ENCODE results near the gene STK32A.
A peak's percentile ranks its signal among the peaks of the same experiment; 100 is the strongest.
"Not testable (repeated sequence)": the region's sequence is repeated elsewhere in the genome, so short reads cannot be mapped to it uniquely, and the experiment has no call there.

STK32A gene

DNA sequence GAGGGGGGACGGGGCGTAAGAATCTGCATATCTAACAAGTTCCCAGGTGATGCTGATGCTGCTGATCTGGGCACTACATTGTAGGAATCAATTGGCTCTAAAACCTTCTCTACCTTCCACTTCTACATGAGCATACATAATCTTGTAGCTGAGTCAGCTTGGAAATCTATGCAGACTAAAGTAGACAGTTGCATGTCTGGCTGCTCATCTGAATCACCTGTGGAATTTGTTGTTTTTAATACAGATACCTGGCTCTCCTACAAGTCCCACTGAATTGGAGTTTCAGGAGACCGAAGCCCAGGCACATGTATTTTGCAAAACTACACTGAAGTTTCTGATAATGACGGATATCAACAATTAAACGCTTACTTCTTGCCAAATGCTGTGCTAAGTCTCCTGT lies 113.6 kb downstream of the STK32A start:
- Histone ChIP-seq H3K9ac (ENCODE audit: low read depth, low read length) (no peak overlapping the region), H3K27me3 (ENCODE audit: control insufficient read depth, insufficient read depth, low read length) (no peaks in the 10 kb centered on the region), H3K4me1 (ENCODE audit: control insufficient read depth, insufficient read depth, low read length) (peaks cover 16% of the 10 kb centered on the region), H3K4me2 (ENCODE audit: low read length) (peak overlapping the region; percentile 34), H3K36me3 (ENCODE audit: insufficient read depth, low read length) (no peaks in the 10 kb centered on the region), H3K9me3 (replicated peaks; ENCODE audit: low read length) (no peaks in the 10 kb centered on the region), H3K4me3 (ENCODE audit: low read length) (no peak overlapping the region)

DNA sequence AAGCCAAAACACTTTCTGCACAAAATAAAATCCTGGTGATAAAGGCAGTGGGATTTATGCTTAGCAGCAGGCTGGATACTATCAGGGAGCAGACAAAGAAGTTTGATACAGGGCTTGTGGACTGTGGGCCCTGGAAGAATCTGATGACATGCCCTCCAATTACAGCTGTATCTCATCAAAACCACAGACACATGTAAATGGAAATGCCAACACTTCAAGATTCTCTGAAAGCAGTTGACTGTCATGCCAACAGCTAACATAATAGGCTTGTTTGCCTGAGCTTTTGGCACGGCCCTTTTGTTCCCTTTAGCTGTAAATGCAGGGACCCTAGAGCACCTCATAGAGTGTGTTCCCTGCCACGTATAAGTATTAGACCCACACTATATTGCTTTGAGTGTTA lies 114.4 kb downstream of the STK32A start:
- no peak overlapping the region for H3K4me2 ChIP-seq (ENCODE audit: low read length)
- H3K4me1 ChIP-seq (ENCODE audit: control insufficient read depth, insufficient read depth, low read length): peaks cover 16% of the 10 kb centered on the region
- no peaks in the 10 kb centered on the region for H3K36me3 ChIP-seq (ENCODE audit: insufficient read depth, low read length)
- H3K4me3 ChIP-seq (ENCODE audit: low read length): no peak overlapping the region
- no peaks in the 10 kb centered on the region for H3K9me3 ChIP-seq (replicated peaks; ENCODE audit: low read length)
- no peaks in the 10 kb centered on the region for H3K27me3 ChIP-seq (ENCODE audit: control insufficient read depth, insufficient read depth, low read length)
- no peak overlapping the region for H3K9ac ChIP-seq (ENCODE audit: low read depth, low read length)

DNA sequence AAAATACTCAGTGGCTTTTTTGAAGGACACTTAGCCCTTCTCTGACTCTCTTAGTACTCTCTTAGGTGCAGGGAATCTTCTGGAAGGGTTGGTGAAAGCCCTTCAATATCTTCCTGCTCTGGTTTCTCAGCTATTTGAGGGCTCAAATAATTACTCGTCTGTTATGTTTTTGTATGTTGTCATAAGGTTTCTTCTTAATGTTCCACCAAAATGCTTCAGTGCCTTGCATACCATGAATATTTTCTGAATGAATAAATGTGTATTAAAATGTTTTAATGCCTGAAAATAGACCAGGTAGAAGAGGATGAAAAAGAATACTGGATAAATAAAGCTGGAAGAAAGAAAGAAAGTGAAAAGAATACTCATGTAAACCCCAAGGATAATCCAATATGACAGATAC lies 124.3 kb downstream of the STK32A start:
- no peak overlapping the region for H3K9ac ChIP-seq (ENCODE audit: low read depth, low read length)
- no peaks in the 10 kb centered on the region for H3K27me3 ChIP-seq (ENCODE audit: control insufficient read depth, insufficient read depth, low read length)
- H3K9me3 ChIP-seq (replicated peaks; ENCODE audit: low read length): no peaks in the 10 kb centered on the region
- H3K36me3 ChIP-seq (ENCODE audit: insufficient read depth, low read length): no peaks in the 10 kb centered on the region
- peak overlapping the region; percentile 27 for H3K4me2 ChIP-seq (ENCODE audit: low read length)
- H3K4me3 ChIP-seq (ENCODE audit: low read length): no peak overlapping the region
- H3K4me1 ChIP-seq (ENCODE audit: control insufficient read depth, insufficient read depth, low read length): peaks cover 12% of the 10 kb centered on the region

DNA sequence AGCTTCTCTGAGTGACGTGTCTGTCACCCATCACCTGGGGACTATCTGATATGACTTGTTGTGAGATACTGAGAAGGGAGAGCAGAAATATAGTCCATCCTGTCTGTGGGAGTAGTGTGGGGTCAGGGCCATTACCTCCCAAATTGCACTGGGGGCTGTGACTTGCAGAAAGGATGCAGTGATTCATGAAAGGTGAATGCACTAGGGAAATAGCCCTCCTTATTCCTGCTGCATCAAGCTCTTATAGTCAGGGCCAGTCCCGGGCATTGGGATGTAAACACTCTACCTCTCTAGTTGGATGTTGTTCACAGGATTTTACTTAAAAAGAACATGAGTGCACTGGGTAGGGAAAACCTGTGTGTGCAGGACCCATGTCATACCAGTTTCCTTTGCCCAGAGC lies 124.8 kb downstream of the STK32A start:
- H3K27me3 ChIP-seq (ENCODE audit: control insufficient read depth, insufficient read depth, low read length): no peaks in the 10 kb centered on the region
- no peaks in the 10 kb centered on the region for H3K36me3 ChIP-seq (ENCODE audit: insufficient read depth, low read length)
- peak overlapping the region; percentile 27 for H3K4me2 ChIP-seq (ENCODE audit: low read length)
- H3K9ac ChIP-seq (ENCODE audit: low read depth, low read length): no peak overlapping the region
- peaks cover 12% of the 10 kb centered on the region for H3K4me1 ChIP-seq (ENCODE audit: control insufficient read depth, insufficient read depth, low read length)
- H3K9me3 ChIP-seq (replicated peaks; ENCODE audit: low read length): no peaks in the 10 kb centered on the region
- no peak overlapping the region for H3K4me3 ChIP-seq (ENCODE audit: low read length)

DNA sequence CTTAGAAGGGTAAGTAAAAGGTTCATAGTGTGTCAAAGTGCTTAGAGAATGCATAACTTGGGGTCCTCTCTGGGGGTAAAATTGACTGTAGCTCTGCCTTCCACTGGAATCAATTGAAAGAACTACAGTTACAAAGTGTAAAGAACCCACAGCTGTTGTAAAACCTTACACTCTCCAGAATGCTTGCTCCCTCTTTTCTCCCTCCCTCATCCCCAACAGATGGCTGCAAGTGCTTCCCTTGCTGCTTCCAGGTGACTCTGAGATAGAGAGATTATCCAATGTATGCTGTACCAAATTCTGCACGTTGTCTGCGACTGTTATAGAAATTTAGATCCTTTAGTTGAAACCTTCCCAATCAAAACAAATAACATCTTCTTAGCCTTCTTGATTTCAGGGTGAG lies 126.0 kb downstream of the STK32A start:
- Histone ChIP-seq H3K4me3 (ENCODE audit: low read length) (no peak overlapping the region), H3K4me1 (ENCODE audit: control insufficient read depth, insufficient read depth, low read length) (peaks cover 12% of the 10 kb centered on the region), H3K27me3 (ENCODE audit: control insufficient read depth, insufficient read depth, low read length) (no peaks in the 10 kb centered on the region), H3K9ac (ENCODE audit: low read depth, low read length) (no peak overlapping the region), H3K36me3 (ENCODE audit: insufficient read depth, low read length) (no peaks in the 10 kb centered on the region), H3K4me2 (ENCODE audit: low read length) (no peak overlapping the region), H3K9me3 (replicated peaks; ENCODE audit: low read length) (no peaks in the 10 kb centered on the region)

DNA sequence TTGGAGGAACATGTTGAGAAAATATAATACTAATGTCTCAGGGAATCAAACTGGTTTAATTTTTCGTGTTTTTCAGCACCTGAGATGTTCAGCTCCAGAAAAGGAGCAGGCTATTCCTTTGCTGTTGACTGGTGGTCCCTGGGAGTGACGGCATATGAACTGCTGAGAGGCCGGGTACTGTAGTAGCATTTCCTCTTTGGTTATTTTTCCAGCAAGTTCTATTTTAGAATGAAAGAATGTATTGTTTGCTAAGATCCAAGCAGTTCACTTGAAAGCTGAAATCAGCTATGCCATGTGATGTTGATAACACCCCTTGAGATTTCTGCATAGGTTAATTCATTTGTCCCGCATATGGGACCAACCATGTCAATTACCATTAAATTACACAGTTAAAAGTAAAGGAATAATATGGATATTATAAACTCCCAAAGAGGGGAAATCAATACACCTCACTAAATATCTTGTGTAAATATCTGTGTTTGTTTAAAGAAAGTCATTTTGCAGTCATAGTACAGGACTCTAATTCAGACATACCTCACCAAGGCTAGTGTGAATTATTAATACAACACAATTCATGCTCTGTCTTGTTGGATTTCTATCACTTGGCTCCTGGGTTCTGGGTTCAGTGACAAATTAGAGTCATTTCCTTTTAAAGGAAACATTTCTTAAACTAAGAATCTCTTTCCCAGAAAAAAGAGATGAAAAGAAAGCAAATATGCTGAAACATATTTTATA lies 126.8 kb downstream of the STK32A start:
- Histone ChIP-seq H3K9ac (ENCODE audit: low read depth, low read length) (no peak overlapping the region), H3K4me2 (ENCODE audit: low read length) (no peak overlapping the region), H3K27me3 (ENCODE audit: control insufficient read depth, insufficient read depth, low read length) (no peaks in the 10 kb centered on the region), H3K36me3 (ENCODE audit: insufficient read depth, low read length) (no peaks in the 10 kb centered on the region), H3K9me3 (replicated peaks; ENCODE audit: low read length) (no peaks in the 10 kb centered on the region), H3K4me1 (ENCODE audit: control insufficient read depth, insufficient read depth, low read length) (peaks cover 12% of the 10 kb centered on the region), H3K4me3 (ENCODE audit: low read length) (no peak overlapping the region)

DNA sequence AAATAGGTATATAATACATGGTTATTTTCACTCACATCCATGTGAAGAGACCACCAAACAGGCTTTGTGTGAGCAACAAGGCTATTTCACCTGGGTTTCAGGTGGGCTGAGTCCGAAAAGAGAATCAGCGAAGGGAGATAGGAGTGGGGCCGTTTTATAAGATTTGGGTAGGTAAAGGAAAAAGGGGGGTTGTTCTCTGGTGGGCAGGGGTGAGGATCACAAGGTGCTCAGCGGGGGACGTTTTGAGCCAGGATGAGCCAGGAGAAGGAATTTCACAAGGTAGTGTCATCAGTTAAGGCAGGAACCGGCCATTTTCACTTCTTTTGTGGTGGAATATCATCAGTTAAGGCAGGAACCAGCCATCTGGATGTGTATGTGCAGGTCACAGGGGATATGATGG lies 132.6 kb downstream of the STK32A start:
- H3K27me3 ChIP-seq (ENCODE audit: control insufficient read depth, insufficient read depth, low read length); H3K4me3 ChIP-seq (ENCODE audit: low read length); H3K4me1 ChIP-seq (ENCODE audit: control insufficient read depth, insufficient read depth, low read length); H3K4me2 ChIP-seq (ENCODE audit: low read length); H3K36me3 ChIP-seq (ENCODE audit: insufficient read depth, low read length); H3K9me3 ChIP-seq (replicated peaks; ENCODE audit: low read length); H3K9ac ChIP-seq (ENCODE audit: low read depth, low read length): not testable (repeated sequence)

DNA sequence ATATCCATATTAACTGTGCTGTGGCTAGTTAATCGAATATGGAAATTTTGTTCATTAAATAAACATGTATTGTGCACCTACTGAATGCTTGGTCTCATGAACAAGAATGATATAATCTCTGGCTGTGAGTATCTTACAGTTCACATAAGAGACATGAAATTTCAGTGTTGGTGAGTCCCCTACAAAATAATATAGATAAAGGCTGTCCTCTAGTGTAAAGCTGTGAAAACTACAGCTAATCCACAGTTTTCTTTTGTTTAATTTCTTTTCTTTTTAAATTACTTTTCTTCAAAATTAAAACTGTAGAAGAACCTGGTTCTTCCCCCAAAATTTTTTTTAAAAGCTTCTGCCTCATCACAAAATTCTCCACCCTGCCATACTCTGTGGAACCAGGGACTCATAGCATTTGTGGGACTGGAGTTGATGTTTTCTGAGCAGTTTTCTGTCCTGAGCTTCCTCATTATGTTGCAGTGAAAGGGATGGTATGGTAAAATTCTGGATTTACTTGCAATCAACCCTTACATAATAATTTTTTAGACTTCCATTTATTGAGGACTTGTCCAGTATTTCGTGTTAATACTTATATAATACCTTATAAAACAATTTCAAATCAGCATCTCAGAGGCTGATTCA lies 135.0 kb downstream of the STK32A start:
- H3K9ac ChIP-seq (ENCODE audit: low read depth, low read length): peak overlapping the region; percentile 30
- peak overlapping the region; percentile 51 for H3K4me2 ChIP-seq (ENCODE audit: low read length)
- peaks cover 9% of the 10 kb centered on the region for H3K4me1 ChIP-seq (ENCODE audit: control insufficient read depth, insufficient read depth, low read length)
- no peak overlapping the region for H3K4me3 ChIP-seq (ENCODE audit: low read length)
- H3K36me3 ChIP-seq (ENCODE audit: insufficient read depth, low read length): no peaks in the 10 kb centered on the region
- H3K27me3 ChIP-seq (ENCODE audit: control insufficient read depth, insufficient read depth, low read length): no peaks in the 10 kb centered on the region
- no peaks in the 10 kb centered on the region for H3K9me3 ChIP-seq (replicated peaks; ENCODE audit: low read length)

DNA sequence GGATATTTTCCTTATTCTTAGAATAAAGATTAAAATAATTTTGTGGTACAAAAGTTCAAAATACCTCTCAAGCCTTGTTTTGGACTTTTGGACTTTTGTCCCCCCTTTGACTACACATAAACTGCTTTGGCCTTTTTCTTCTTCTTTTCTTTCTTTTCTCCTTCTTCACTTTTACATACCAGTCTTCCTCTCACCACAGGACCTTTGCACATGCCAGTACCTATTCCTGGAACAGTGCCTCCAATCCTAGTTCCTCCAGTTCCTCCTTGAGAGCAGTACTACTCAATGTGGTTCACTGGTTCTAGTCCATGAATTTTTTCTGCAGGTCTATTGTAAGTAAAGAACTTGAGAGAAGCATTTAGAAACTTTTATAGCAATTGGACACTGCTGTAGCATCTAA lies 136.5 kb downstream of the STK32A start:
- Histone ChIP-seq H3K27me3 (ENCODE audit: control insufficient read depth, insufficient read depth, low read length) (no peaks in the 10 kb centered on the region), H3K4me3 (ENCODE audit: low read length) (no peak overlapping the region), H3K9me3 (replicated peaks; ENCODE audit: low read length) (no peaks in the 10 kb centered on the region), H3K9ac (ENCODE audit: low read depth, low read length) (no peak overlapping the region), H3K36me3 (ENCODE audit: insufficient read depth, low read length) (no peaks in the 10 kb centered on the region), H3K4me2 (ENCODE audit: low read length) (no peak overlapping the region), H3K4me1 (ENCODE audit: control insufficient read depth, insufficient read depth, low read length) (peaks cover 9% of the 10 kb centered on the region)

DNA sequence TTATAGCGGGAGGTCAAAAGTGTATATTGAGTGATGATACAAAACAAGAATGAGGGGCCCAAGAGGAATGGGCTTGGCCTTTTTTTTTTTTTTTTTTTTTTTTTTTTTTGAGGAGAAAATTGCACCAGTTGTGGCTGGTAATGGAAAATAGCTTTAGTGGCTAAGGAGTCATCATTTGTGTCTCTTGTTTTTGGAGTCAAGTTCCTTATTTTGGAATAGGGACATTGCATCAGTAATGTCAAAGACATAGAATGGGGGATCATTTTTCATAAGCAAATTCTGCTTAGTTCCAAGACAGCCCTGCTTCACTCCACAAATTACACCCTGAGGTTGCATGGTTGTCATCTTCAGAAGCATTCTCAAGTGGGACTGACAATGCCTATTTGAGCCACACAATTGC lies 137.4 kb downstream of the STK32A start:
- H3K27me3 ChIP-seq (ENCODE audit: control insufficient read depth, insufficient read depth, low read length): no peaks in the 10 kb centered on the region
- no peaks in the 10 kb centered on the region for H3K36me3 ChIP-seq (ENCODE audit: insufficient read depth, low read length)
- no peak overlapping the region for H3K4me3 ChIP-seq (ENCODE audit: low read length)
- H3K9me3 ChIP-seq (replicated peaks; ENCODE audit: low read length): no peaks in the 10 kb centered on the region
- H3K4me2 ChIP-seq (ENCODE audit: low read length): no peak overlapping the region
- peaks cover 9% of the 10 kb centered on the region for H3K4me1 ChIP-seq (ENCODE audit: control insufficient read depth, insufficient read depth, low read length)
- no peak overlapping the region for H3K9ac ChIP-seq (ENCODE audit: low read depth, low read length)

DNA sequence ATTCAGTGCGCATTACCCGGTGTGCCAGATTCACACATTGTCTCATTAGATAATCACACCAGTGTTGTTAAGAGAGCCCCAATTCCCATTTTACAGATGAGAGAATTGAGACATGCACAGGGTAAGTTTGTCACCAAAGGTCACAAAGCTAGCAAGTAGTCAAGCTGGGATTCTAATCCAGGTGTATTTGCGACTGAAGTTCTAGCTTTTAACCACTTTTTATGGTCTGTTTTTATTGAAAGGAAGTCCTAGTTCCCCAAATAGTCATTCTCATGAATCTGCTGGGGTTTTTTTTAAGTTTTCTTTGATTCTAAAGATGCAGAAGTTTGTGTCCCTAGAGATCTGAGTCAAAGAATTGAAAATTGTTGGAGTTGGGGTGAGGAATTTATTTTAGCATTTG lies 138.5 kb downstream of the STK32A start:
- Histone ChIP-seq H3K4me2 (ENCODE audit: low read length) (no peak overlapping the region), H3K4me3 (ENCODE audit: low read length) (no peak overlapping the region), H3K4me1 (ENCODE audit: control insufficient read depth, insufficient read depth, low read length) (peaks cover 9% of the 10 kb centered on the region), H3K36me3 (ENCODE audit: insufficient read depth, low read length) (no peaks in the 10 kb centered on the region), H3K9ac (ENCODE audit: low read depth, low read length) (no peak overlapping the region), H3K27me3 (ENCODE audit: control insufficient read depth, insufficient read depth, low read length) (no peaks in the 10 kb centered on the region), H3K9me3 (replicated peaks; ENCODE audit: low read length) (no peaks in the 10 kb centered on the region)

DNA sequence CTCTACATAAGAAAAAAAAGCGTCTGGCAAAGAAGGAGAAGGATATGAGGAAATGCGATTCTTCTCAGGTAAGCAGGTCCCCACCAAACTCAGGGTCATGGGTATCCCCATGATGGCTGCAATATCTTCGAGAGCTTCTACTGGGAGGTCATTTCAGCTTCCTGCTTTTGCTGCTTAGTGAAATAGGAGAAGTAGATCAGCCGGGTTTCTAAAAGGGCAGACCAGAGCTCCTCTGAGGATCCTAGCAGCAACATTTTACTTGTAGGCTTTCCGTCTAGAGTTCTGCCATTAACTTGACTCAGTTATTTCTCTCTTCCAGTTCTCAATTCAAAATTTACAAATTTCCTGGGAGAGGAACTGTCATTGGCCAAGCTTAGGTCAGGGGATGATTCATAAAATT lies 140.3 kb downstream of the STK32A start:
- no peak overlapping the region for H3K4me3 ChIP-seq (ENCODE audit: low read length)
- H3K9me3 ChIP-seq (replicated peaks; ENCODE audit: low read length): no peaks in the 10 kb centered on the region
- H3K9ac ChIP-seq (ENCODE audit: low read depth, low read length): no peak overlapping the region
- H3K4me1 ChIP-seq (ENCODE audit: control insufficient read depth, insufficient read depth, low read length): peaks cover 6% of the 10 kb centered on the region
- no peaks in the 10 kb centered on the region for H3K27me3 ChIP-seq (ENCODE audit: control insufficient read depth, insufficient read depth, low read length)
- H3K36me3 ChIP-seq (ENCODE audit: insufficient read depth, low read length): no peaks in the 10 kb centered on the region
- H3K4me2 ChIP-seq (ENCODE audit: low read length): no peak overlapping the region

Measured in skeletal muscle satellite cell (primary cell).